ENCODE results near the gene UGGT2.
A peak's percentile ranks its signal among the peaks of the same experiment; 100 is the strongest.
"Not testable (repeated sequence)": the region's sequence is repeated elsewhere in the genome, so short reads cannot be mapped to it uniquely, and the experiment has no call there.

UGGT2 gene

DNA sequence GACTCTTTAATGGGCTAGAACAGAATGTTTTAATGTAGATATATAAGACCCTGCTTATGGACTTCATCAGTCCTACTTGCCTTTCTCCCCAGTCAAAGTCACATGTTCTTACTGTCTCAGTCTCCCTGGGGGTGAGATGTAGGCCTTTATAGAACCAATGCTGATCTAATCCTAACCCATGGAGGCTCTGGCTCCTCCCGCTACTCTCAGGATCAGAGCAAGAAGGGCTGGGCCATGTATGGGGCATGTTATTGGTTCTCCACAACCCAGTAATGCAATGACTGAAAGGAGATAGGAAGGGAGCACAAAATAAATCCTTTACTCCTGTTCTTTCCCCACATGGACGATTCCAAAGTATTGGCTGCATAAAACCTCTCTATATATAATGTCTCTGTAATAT lies 82.3 kb downstream of the UGGT2 start:
- no peak for DNase-seq

DNA sequence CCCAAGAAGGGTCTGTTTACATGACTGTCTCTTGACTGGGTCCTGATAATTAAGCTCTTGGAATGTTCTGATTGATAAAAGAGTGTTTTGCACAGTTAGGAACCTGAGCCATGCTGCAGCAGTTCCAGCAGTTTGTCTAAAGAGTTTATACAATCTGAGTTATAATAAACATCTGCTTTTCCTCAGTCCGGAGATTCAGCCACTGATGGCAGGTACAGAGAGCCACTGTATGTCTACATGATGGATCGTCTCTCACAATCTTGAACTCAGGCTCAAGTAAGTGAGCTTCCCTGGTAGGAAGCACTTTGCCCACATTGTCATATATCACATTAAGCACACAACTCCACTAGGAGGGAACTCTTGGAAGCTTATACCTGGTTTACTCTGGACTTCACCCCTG lies 84.3 kb downstream of the UGGT2 start:
- DNase-seq, result no peak

GRCh38 chr13:95957331-95957730 lies 95.9 kb downstream of the UGGT2 start:
- DNase-seq, result no peak

- DNase-seq, result peak; percentile 40
These were observed 96.5 kb downstream of the UGGT2 start for GRCh38 chr13:95956589-95957148.

DNA sequence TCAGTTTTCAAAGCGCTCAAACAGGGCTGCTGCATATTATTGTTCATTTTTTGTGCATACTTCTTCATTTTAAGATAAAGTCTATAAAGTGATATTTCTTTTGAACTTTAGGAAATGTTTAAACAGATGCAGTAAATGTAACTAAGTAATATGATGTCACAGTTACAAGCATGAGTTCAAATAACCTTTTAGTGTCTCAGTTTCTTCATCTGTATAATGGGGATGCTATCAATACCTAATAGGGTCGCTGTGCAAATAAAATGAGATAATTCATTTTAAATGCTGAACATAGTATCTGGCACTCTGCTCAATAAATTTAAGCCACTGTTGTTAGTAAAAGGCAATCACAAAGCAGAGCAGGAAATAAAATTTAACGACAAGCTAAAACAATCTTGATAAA lies 97.5 kb downstream of the UGGT2 start:
- no peak for DNase-seq

GRCh38 chr13:95955255-95955654 lies 97.9 kb downstream of the UGGT2 start:
- no peak for DNase-seq

GRCh38 chr13:95954266-95954665 lies 98.9 kb downstream of the UGGT2 start:
- no peak for DNase-seq

DNA sequence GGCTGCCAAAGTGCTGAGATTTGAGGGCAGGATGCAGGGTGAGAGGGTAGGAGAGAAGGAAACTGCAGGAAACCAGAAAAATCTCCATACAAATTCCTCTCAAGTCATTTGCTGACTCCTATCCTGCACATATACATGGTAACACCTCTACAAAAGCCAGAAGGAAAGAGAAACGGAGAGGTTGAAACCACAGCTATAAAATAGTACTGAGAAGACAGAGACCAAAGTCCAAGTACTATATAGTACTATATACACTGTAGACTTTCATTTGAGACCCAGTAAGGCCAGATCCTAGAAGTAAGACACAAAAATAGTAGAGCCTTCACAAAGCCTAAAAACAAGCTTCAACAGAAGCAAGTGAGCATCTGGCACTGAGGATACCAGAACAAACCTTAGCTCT lies 103.1 kb downstream of the UGGT2 start:
- no peak for DNase-seq

DNA sequence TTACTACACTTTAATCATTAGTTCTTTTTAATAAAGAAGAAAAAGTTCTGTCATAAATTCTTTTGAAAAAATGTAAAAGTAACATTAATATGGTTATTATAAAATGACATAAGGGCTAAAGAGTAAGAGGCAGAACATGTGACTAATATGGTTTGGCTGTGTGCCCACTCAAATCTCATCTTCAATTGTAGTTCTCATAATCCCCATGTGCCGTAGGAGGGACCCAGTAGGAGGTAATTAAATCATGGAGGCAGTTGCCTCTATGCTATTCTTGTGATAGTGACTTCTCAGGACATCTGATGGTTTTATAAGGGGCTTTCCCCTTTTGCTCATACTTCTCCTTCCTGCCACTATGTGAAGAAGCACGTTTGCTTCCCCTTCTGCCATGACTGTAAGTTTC lies 104.5 kb downstream of the UGGT2 start:
- DNase-seq, result peak; percentile 54

GRCh38 chr13:95937714-95938320 lies 115.4 kb downstream of the UGGT2 start:
- DNase-seq, result no peak

- no peak for DNase-seq
These were observed 121.7 kb downstream of the UGGT2 start for GRCh38 chr13:95931300-95932025.

DNA sequence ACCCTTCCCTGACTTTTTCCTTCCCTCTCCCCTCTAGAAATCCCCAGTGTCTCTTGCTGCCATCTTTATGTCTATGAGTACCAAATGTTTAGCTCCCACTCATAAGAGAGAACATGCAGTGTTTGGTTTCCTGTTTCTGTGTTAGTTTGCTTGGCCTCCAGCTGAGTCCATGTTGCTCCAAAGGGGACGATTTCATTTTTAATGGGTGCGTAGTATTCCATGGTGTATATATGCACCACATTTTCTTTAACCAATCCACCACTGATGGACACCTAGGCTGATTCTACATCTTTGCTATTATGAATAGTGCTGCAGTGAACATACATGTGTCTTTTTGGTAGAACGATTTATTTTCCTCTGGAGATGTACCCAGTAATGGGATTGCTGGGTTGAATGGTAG lies 123.8 kb downstream of the UGGT2 start:
- DNase-seq, result no peak

- not testable (repeated sequence) for DNase-seq
These were observed 124.8 kb downstream of the UGGT2 start for GRCh38 chr13:95928367-95928906.

- DNase-seq, result no peak
These were observed 127.0 kb downstream of the UGGT2 start for GRCh38 chr13:95926231-95926630.

- DNase-seq, result peak; percentile 81
These were observed 128.7 kb downstream of the UGGT2 start for GRCh38 chr13:95924389-95924994.

GRCh38 chr13:95921485-95921884 lies 131.7 kb downstream of the UGGT2 start:
- DNase-seq, result peak; percentile 13

- no peak for DNase-seq
These were observed 132.7 kb downstream of the UGGT2 start for GRCh38 chr13:95920485-95920884.

- no peak for DNase-seq
These were observed 134.3 kb downstream of the UGGT2 start for GRCh38 chr13:95918860-95919259.

DNA sequence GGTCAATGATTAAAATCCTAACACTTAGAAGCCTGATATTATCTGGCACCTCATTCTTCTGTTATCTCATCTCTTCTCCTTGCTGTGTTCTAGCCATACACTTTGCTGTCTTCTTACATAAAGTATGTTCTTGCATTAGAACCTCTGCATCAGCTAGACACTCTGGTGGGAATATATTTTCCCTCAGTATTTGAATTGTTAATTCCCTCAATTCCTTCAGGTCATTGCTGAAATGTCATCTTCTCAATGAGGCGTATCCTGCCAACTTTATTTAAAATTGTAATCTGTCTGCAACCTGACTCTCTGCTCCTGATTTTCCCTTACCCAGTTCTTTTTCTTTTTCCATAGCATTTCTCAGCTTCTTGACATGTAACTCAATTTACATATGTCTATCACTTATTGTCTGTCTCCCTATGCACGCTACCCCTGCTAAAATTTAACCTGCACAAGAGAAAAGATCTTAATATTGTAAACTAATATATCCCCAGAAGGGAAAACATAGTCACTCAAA lies 138.2 kb downstream of the UGGT2 start:
- DNase-seq, result no peak

GRCh38 chr13:95906999-95907398 lies 146.2 kb downstream of the UGGT2 start:
- no peak for DNase-seq

DNA sequence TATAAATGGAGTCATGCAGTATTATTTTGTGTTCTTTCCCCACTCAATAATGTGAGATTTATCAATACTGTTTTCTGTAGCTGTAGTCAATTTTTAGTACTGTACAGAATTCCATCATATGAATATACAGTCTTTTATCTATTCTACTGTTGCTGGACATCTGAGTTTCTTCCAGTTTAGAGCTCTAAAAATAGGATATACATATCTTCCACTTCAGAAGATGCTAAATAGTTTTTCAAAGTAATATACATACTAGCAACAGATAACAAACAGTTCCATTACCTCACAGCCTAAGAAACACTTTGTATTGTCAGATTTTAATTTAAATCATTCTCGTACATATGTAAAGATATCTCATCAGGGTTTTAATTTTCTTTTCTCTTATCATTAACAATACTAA lies 149.6 kb downstream of the UGGT2 start:
- no peak for DNase-seq

- DNase-seq, result no peak
These were observed 150.5 kb downstream of the UGGT2 start for GRCh38 chr13:95902741-95903140.

DNA sequence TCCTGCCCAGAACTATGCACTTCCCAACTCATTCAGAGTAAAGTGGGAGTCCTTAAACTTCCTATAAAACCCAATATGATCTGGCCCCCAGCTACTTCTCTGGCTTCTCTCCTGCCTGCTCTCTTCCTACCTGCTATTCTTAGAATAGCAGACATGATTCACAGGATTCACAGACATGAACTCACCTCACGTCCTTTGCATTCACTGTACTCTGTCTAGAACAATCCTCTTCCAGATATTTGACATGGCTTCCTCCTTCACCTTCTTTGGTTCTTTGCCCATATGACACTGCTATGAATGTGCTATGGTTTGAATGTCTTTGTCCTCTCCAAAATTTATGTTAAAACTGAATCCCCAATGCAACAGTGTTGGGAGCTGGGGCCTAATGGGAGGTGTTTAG lies 154.9 kb downstream of the UGGT2 start:
- DNase-seq, result no peak

GRCh38 chr13:95896301-95896700 lies 156.9 kb downstream of the UGGT2 start:
- peak; percentile 5 for DNase-seq

Measured in fibroblast of upper back skin (primary cell).